GM19193 (cell line): Measurements from ENCODE around the gene CFL1.

Experiments used
- POLR2A ChIP-seq: IDR thresholded peaks from 4 replicates; pipeline ENCODE4 v1.6.1; 2011; ENCODE audit not compliant: insufficient read depth, insufficient read length; ENCODE audit errors: extremely low read depth

The CFL1 gene

GRCh38 chr11:65867284-65868071 lies 9.5 kb upstream of the CFL1 start:
- no peak for TF ChIP-seq POLR2A

- no peak for TF ChIP-seq POLR2A
These were observed 8.7 kb upstream of the CFL1 start for GRCh38 chr11:65866509-65867283.

- no peak for TF ChIP-seq POLR2A
These were observed 7.7 kb upstream of the CFL1 start for GRCh38 chr11:65865550-65866172.

- TF ChIP-seq POLR2A: no peak
These were observed 6.9 kb upstream of the CFL1 start for GRCh38 chr11:65864706-65865471.

- TF ChIP-seq POLR2A: peak; percentile 21
These were observed 6.1 kb upstream of the CFL1 start for GRCh38 chr11:65863889-65864705.

DNA sequence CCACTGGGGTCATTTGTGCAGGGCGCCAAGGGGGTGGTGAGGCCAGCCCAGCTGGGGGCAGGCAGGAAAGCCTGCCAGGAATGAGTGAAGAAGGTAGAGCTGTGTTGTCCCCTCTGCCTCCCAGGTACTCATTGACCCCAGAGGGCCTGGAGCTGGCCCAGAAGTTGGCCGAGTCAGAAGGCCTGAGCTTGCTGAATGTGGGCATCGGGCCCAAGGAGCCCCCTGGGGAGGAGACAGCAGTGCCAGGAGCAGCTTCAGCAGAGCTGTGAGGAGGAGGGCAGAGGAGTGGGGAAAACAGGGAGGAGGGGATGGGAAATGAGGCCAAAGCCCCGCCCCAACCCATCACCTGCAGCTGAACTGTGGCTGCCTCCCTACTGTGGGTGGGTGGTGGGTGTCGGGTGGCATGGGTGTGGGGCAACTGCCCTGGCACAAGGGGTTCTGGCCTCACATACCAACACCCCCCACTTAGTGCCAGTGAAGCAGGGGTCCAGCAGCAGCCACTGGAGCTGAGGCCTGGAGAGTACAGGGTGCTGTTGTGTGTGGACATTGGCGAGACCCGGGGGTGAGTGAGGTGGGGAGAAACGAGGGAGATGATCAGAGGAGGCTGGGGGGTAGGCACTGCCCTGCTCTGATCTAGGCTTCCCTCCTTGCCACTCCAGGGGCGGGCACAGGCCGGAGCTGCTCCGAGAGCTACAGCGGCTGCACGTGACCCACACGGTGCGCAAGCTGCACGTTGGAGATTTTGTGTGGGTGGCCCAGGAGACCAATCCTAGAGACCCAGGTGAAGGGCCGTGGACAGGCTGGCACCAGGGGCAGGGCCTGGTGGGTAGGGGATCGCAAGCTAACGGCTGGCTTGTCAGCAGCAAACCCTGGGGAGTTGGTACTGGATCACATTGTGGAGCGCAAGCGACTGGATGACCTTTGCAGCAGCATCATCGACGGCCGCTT lies 5.2 kb upstream of the CFL1 start:
- TF ChIP-seq POLR2A: no peak

DNA sequence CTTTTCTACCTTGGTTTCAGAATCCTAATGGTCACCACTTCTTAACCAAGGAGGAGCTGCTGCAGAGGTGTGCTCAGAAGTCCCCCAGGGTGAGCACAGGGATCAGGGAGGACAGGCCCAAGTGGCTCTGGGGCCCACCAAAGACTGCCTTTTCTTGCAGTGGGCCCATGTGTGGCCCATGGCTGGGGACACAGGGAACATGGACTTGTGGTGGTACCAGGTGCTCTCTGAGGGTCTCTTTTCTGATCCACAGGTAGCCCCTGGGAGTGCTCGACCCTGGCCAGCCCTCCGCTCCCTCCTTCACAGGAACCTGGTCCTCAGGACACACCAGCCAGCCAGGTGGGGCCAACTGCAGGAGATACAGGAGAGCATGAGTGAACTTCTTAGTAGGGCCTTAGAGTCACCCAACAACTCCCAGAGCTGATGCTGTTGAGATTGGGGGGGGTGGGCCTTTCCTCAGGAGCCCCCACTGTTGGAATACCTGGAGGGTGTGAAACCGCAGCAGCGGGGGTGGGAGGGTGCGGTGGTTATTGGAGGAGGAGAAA lies 4.3 kb upstream of the CFL1 start:
- TF ChIP-seq POLR2A: no peak

- no peak for TF ChIP-seq POLR2A
These were observed 3.7 kb upstream of the CFL1 start for GRCh38 chr11:65861533-65862183.

DNA sequence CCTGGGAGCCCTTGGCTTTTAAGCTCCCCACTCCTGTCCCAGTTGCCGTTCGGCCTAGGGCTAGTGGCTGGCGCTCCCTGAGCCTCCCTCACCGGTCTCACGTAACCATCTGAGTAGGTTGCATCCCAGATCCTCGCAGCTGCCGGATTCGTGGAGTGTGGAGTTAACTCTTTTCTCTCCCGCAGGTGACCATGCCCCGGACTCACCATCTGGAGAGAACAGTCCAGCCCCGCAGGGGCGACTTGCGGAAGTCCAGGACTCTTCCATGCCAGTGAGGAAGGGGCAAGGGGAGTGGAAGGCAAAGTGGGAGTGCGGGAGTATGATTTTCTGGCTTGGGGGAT lies 3.2 kb upstream of the CFL1 start:
- no peak for TF ChIP-seq POLR2A

GRCh38 chr11:65860278-65861164 lies 2.5 kb upstream of the CFL1 start, which contains the start of gene MUS81:
Gene MUS81 (plus strand): TSS chr11:65860433. CDS start chr11:65860754, 321 bp downstream.
- TF ChIP-seq POLR2A: peak; percentile 80

GRCh38 chr11:65859812-65860277 lies 1.9 kb upstream of the CFL1 start:
- no peak for TF ChIP-seq POLR2A
